ENCODE data around the gene PPP2R5C. TPM values are rescaled to one million over a fixed set of nuclear protein-coding genes. Genes with fewer than 3 reads are reported as not detected.

Gene PPP2R5C
- total RNA-seq, 2 experiments from 2014 or later: 252 to 268 TPM

DNA sequence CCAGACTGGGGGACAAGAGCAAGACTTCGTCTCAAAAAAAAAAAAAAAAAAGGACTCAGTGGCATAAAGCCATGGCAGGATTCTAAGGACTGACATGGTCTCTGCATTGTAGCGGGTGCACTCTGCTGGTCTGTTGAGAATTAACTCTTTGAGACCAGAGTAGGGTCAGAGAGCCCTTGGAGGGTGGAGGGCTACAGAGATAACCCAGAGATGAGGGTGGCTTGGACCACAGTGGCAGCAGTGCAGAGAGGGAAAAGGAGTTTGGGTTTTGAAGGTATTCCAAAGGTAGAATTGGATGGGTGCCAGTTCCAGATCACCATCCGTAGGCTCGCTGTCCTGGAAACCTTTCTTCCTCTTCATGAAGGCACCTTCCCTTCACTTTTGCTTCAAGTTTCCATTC is 188.6 kb downstream of the PPP2R5C start:
- ChIA-PET CTCF (no interaction called here), POLR2A (no interaction called here)
- DNase-seq: no peak
- Mint-ChIP-seq H3K27me3 (peaks cover 8% of the 10 kb centered on the region), H3K9me3 (no peaks in the 10 kb centered on the region), H3K36me3 (no peaks in the 10 kb centered on the region), H3K4me1 (ENCODE audit: low read depth) (peaks cover 15% of the 10 kb centered on the region), H3K27ac (no peak overlapping the region), H3K4me3 (no peak overlapping the region)
- intact Hi-C loops (cut with micrococcal nuclease): no loop called here

DNA sequence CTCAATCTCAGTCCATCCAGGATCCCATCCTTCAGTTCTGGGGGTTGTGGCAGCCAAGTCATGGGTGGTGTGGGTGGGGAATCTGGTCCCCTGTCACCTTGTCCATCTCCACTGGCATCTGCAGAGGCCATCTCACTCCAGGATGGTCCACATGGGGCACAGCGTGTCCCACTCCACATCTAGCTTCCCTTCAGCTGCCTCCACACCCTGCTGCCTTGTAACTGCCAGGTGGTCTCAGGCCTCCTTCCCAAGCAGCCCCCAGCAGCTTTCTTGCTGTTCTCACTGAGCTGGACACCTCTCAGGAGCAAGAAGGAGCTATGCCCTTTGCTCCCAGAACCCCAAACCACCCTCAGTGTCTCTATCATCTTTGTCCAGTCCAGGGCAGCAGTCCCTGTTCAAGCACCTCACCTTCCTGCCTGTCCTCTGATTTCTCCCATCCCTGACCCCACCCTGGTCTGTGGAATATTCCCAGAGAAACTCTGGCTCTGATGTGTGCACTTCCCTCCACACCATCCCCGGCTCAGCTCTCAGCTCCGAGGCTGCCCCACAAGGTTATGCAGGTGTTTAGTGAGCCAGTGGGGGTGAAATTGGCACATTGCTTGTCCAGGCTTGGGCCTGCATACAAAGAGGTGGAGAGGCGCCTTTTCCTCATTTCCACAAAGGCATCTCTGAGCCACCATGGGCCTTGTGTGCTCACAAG is 189.2 kb downstream of the PPP2R5C start:
- no peak overlapping the region for H3K27ac Mint-ChIP-seq
- ChIA-PET CTCF (no interaction called here), POLR2A (no interaction called here)
- DNase-seq: no peak
- no peaks in the 10 kb centered on the region for H3K9me3 Mint-ChIP-seq
- intact Hi-C loops (cut with micrococcal nuclease): no loop called here
- H3K4me1 Mint-ChIP-seq (ENCODE audit: low read depth): peaks cover 15% of the 10 kb centered on the region
- peaks cover 7% of the 10 kb centered on the region for H3K27me3 Mint-ChIP-seq
- H3K4me3 Mint-ChIP-seq: no peak overlapping the region
- no peaks in the 10 kb centered on the region for H3K36me3 Mint-ChIP-seq

DNA sequence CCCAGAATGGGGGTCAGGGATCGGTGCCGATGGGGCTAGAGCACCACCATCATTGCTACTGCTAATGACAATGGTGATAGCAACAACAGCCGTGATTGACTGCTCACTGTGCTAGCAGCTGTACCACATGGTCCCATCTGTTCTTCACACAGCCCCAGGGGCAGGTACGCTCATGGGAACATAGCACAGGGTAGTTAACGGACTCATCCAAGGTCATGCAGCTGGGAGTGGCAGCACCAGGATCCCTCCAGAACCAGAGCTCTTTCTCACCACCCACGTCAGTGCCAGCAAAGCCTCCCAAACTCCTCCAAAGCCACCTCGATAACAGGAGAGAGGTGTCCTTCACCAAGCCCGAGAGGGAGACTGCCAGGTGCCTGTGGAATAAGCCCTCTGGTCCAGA is 191.6 kb downstream of the PPP2R5C start:
- no peaks in the 10 kb centered on the region for H3K9me3 Mint-ChIP-seq
- CTCF ChIA-PET: no interaction called here
- POLR2A ChIA-PET: no interaction called here
- H3K27me3 Mint-ChIP-seq: no peaks in the 10 kb centered on the region
- H3K27ac Mint-ChIP-seq: no peak overlapping the region
- peaks cover 11% of the 10 kb centered on the region for H3K4me1 Mint-ChIP-seq (ENCODE audit: low read depth)
- no peaks in the 10 kb centered on the region for H3K36me3 Mint-ChIP-seq
- no peak overlapping the region for H3K4me3 Mint-ChIP-seq
- DNase-seq: no peak
- intact Hi-C loops (cut with micrococcal nuclease): no loop called here

DNA sequence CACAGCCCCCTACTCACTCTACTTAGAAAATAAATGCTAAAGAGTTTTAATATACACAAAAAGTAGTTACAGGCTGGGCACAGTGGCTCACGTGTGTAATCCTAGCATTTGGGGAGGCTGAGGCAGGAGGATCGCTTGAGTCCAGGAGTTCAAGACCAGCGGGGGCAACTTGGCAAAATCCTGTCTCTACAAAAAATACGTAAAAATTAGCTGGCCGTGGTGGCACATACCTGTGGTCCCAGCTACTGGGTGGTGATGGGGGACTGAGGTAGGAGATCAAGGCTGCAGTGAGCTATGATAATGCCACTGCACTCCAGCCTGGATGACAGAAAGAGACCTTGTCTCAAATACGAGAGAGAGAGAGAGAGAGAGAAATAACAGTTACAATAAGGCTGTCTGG is 193.0 kb downstream of the PPP2R5C start:
- no peaks in the 10 kb centered on the region for H3K9me3 Mint-ChIP-seq
- POLR2A ChIA-PET: no interaction called here
- no peaks in the 10 kb centered on the region for H3K27me3 Mint-ChIP-seq
- no peaks in the 10 kb centered on the region for H3K36me3 Mint-ChIP-seq
- no peak overlapping the region for H3K4me3 Mint-ChIP-seq
- no peak overlapping the region for H3K27ac Mint-ChIP-seq
- peaks cover under 1% of the 10 kb centered on the region for H3K4me1 Mint-ChIP-seq (ENCODE audit: low read depth)
- intact Hi-C loops (cut with micrococcal nuclease): no loop called here
- CTCF ChIA-PET: interaction anchor here (1.1 kb wide), 1 partner anchor 184 kb away, joined by 4 read pairs; no protein-coding TSS in a partner anchor
- no peak for DNase-seq

DNA sequence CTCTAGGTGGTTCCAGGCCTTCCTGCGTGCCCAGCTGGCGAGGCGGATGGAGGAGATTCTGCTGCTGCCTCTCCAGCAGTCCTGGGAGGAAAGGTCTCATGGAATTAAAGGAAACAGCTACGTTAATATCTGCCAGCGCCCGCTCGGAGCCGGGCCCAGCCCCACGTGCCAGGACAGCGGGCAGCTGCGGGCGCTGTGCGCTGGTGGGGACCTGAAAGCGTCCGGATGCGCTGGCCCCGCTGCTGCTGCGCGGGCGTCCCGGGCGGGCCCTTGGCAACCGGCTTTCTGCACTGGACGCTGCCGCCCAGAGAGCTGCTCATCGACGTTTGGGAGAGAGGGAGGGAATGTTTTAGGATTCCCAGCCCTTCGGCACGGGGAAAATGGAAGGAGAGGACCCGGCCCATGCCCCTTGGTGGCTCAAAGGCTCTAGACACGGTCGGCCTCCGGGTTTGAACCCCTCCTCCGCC is 194.2 kb downstream of the PPP2R5C start:
- H3K27ac Mint-ChIP-seq: no peak overlapping the region
- no peaks in the 10 kb centered on the region for H3K36me3 Mint-ChIP-seq
- intact Hi-C loops (cut with micrococcal nuclease): no loop called here
- H3K4me3 Mint-ChIP-seq: no peak overlapping the region
- no peaks in the 10 kb centered on the region for H3K27me3 Mint-ChIP-seq
- no peaks in the 10 kb centered on the region for H3K9me3 Mint-ChIP-seq
- peaks cover 1% of the 10 kb centered on the region for H3K4me1 Mint-ChIP-seq (ENCODE audit: low read depth)
- CTCF ChIA-PET: interaction anchor here (3.7 kb wide), 1 partner anchor 249 kb away, joined by 16 read pairs; no protein-coding TSS in a partner anchor
- POLR2A ChIA-PET: no interaction called here
- DNase-seq: no peak

DNA sequence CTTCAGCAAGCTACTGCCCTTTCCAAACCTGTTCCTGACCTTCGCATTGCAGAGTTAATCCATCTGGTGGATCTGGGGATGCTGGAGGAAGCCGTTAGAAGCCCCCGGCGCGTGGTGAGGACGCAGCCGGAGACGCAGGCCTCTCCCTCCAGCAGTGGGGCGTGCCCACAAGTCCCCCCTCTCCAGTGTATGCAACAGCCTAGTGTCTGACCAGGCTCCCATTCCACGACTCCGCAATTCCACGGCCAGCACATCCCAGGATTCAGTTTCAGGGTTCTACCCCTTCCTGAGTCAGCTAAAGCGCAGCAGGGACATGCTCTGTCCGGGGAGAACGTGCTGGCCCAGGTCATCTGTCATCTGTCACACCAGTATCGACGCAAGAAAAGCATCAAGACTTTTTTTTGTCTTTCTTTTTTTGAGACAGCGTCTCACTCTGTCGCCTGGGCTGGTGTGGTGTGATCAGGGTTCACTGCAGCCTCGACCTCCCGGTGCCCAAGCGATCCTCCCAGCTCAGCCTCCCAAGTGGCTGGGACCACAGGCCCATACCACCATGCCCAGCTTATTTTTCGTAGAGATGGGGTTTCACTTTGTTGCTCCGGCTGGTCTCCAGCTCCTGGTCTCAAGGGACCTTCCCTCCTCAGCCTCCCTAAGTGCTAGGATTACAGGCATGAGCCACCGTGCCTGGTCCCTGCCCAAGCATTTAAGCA is 194.8 kb downstream of the PPP2R5C start:
- Mint-ChIP-seq H3K9me3 (no peaks in the 10 kb centered on the region), H3K4me1 (ENCODE audit: low read depth) (peaks cover 5% of the 10 kb centered on the region), H3K4me3 (no peak overlapping the region), H3K27ac (no peak overlapping the region), H3K27me3 (no peaks in the 10 kb centered on the region), H3K36me3 (no peaks in the 10 kb centered on the region)
- POLR2A ChIA-PET: no interaction called here
- DNase-seq: no peak
- intact Hi-C loops (cut with micrococcal nuclease): no loop called here
- CTCF ChIA-PET: interaction anchor here (3.7 kb wide), 1 partner anchor 249 kb away, joined by 16 read pairs; no protein-coding TSS in a partner anchor

DNA sequence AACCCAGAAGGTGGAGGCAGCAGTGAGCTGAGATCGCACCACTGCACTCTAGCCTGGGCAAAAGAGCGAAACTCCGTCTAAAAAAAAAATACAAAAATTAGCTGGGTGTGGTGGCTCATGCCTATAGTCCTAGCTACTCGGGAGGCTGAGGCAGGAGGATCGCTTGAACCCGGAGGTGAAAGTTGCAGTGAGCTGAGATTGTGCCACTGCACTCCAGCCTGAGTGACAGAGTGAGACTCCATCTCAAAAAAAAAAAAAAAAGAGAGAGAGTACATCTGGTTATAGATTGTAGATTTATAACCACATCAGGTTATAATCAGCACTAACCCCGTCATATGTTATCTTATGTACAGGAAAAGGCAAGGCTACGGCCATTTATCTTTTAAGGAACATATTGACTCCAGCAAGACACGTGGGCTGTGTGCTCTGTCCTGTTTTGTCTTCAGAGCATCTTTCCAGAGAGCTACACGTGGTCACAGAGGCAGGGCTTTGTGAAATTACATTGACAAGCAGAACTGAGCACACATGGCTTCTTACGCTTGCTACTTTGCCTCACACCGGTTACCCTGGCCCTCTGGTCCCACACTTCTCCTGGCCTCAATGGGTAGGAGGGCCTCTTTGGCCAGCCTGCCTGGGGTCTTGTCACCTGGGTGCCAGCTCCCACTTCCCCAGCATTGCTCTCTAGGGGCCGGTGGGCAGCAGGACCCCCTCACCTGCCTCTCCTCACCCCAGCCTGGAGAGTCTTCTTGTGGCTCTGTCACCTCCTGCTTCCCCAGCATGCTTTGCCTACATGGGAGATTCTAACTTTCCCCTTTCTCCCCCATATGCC is 196.1 kb downstream of the PPP2R5C start:
- intact Hi-C loops (cut with micrococcal nuclease): no loop called here
- ChIA-PET POLR2A (no interaction called here), CTCF (interaction anchor here (1.3 to 3.7 kb wide), 3 partner anchors 9 to 251 kb away, joined by 3 to 16 read pairs (median 9); no protein-coding TSS in a partner anchor)
- H3K4me1 Mint-ChIP-seq (ENCODE audit: low read depth): peaks cover 7% of the 10 kb centered on the region
- H3K27ac Mint-ChIP-seq: no peak overlapping the region
- H3K36me3 Mint-ChIP-seq: no peaks in the 10 kb centered on the region
- DNase-seq: no peak
- no peak overlapping the region for H3K4me3 Mint-ChIP-seq
- no peaks in the 10 kb centered on the region for H3K27me3 Mint-ChIP-seq
- H3K9me3 Mint-ChIP-seq: no peaks in the 10 kb centered on the region

DNA sequence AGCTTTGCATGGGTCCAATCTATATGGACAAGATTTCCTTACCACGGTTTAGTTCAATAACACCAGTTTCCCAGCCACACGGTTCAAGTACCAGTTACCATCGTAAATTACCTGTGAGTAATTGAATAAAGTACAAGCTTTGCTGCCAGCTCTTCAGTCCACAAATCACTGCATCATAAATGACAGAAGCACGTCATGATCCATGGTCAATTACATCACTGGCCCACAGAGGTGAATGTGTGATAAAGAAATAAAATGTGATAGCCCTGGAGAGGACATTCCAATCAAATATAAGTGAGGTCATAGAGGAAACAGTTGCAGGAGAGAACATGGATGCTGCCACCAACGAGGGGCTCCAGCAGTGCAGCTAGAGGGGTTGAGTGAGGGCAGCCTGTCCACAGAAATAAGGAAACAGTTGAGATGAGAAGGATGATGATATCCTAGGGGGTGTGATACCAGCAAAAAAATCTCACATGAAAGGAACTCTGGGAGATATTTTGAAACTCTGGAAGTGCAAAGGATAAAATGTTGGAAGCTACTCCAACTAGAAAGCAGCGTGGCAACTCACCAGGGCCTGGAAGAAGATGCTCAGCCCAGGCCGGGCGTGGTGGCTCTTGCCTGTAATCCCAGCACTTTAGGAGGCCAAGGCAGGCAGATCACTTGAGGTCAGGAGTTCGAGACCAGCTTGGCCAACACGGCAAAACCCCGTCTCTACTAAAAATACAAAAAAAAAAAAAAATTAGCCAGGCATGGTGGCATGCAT is 197.1 kb downstream of the PPP2R5C start:
- Mint-ChIP-seq H3K27ac (no peak overlapping the region), H3K9me3 (no peaks in the 10 kb centered on the region), H3K4me3 (no peak overlapping the region), H3K4me1 (ENCODE audit: low read depth) (peaks cover 7% of the 10 kb centered on the region), H3K27me3 (no peaks in the 10 kb centered on the region), H3K36me3 (no peaks in the 10 kb centered on the region)
- CTCF ChIA-PET: interaction anchor here (1.0 to 3.7 kb wide), 4 partner anchors 10 to 252 kb away, joined by 3 to 16 read pairs (median 6); no protein-coding TSS in a partner anchor
- intact Hi-C loops (cut with micrococcal nuclease): no loop called here
- POLR2A ChIA-PET: no interaction called here
- no peak for DNase-seq

DNA sequence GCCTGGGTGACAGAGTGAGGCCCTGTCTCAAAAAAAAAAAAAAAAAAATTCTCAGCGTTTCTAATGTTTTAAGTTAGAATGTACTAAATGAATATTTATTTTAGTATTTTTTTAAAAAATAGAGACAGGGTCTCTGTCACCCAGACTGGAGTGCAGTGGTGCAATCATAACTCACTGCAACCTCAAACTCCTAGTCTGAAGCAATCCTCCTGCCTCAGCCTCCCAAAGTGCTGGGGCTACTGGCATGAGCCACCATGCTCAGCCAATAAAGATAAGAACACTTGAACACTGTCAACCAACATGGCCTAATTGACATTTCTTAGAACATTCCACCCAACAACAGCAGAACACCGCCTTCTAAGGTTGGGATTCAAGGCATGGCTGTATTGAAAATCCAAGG is 197.8 kb downstream of the PPP2R5C start:
- ChIA-PET CTCF (interaction anchor here (1.0 to 3.7 kb wide), 4 partner anchors 114 to 252 kb away, joined by 3 to 20 read pairs (median 12); no protein-coding TSS in a partner anchor), POLR2A (no interaction called here)
- Mint-ChIP-seq H3K36me3 (no peaks in the 10 kb centered on the region), H3K4me1 (ENCODE audit: low read depth) (peaks cover 12% of the 10 kb centered on the region), H3K9me3 (no peaks in the 10 kb centered on the region), H3K27ac (no peak overlapping the region), H3K4me3 (no peak overlapping the region), H3K27me3 (no peaks in the 10 kb centered on the region)
- intact Hi-C loops (cut with micrococcal nuclease): no loop called here
- DNase-seq: no peak

DNA sequence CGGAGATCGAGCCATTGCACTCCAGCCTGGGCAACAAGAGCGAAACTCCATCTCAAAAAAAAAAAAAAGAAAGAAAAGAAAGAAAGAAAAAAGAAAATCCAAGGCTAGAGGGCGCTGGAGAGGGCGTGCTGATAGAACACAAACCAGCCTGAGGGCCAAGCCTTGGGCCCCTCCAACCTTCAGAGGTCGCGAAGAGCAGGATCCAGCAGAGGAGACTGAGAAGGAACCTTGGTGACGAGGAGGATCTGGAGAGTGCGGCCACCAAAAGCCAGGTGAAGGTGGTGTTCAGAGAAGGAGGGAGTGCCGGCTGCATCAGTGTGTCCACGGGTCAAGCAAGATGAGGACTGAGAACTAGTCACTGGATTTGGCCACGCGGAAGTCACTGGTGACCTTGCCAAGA is 198.7 kb downstream of the PPP2R5C start:
- no peak overlapping the region for H3K27ac Mint-ChIP-seq
- CTCF ChIA-PET: interaction anchor here (0.7 to 3.2 kb wide), 5 partner anchors 31 to 402 kb away, joined by 3 to 20 read pairs (median 6); no protein-coding TSS in a partner anchor
- H3K36me3 Mint-ChIP-seq: peaks cover 2% of the 10 kb centered on the region
- POLR2A ChIA-PET: no interaction called here
- H3K4me1 Mint-ChIP-seq (ENCODE audit: low read depth): peaks cover 12% of the 10 kb centered on the region
- H3K4me3 Mint-ChIP-seq: no peak overlapping the region
- H3K9me3 Mint-ChIP-seq: no peaks in the 10 kb centered on the region
- intact Hi-C loops (cut with micrococcal nuclease): loop anchor here (1.0 to 10.0 kb wide), 3 partner anchors 189 to 253 kb away; no protein-coding TSS in a partner anchor
- H3K27me3 Mint-ChIP-seq: no peaks in the 10 kb centered on the region
- peak; percentile 39 for DNase-seq

DNA sequence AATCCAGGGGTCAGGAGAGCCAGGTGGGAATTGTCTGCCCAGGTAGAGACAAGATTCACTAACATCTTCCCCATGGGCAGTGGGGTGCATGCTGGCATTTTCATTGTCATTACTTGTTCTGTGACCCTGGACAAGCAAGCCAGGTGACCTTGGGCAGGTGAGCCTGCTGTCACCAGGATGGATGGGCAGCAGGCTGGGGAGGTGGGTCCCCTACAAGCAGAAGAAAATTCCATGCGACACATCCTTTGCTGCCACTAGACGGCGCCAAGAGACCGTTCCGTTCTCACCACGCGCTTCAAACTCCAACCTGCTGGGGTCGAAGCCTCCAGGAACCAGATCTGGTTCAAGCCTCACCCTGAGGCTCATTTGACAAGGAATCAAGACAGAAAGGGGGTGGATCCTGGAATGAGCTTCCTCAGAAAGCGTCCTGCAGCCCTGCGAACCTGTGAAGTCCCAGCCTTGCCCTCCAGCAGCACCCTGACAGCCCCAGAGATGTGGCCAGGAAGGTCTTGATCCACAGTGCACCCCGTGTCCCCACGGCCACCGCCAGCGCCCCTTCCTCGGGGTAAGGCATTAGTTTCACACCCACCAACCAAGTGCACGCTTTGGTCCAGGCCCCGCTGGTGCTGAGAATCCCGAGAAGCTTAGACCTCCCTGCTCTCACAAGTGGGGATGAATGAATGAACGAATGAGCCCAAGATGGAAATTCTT is 199.7 kb downstream of the PPP2R5C start:
- Mint-ChIP-seq H3K4me3 (peak overlapping the region; percentile 9), H3K36me3 (peaks cover 2% of the 10 kb centered on the region), H3K9me3 (no peaks in the 10 kb centered on the region), H3K27me3 (no peaks in the 10 kb centered on the region), H3K4me1 (ENCODE audit: low read depth) (peaks cover 17% of the 10 kb centered on the region), H3K27ac (no peak overlapping the region)
- intact Hi-C loops (cut with micrococcal nuclease): loop anchor here (1.0 to 10.0 kb wide), 3 partner anchors 135 to 224 kb away; no protein-coding TSS in a partner anchor
- POLR2A ChIA-PET: no interaction called here
- DNase-seq: peak; percentile 86
- CTCF ChIA-PET: interaction anchor here (0.6 to 3.2 kb wide), 21 partner anchors 9 to 478 kb away, joined by 3 to 20 read pairs (median 4); no protein-coding TSS in a partner anchor
